Left lung (tissue), 10 donors: ENCODE results near the gene PAM16. TPM values are rescaled to one million over a fixed set of nuclear protein-coding genes. Genes with fewer than 3 reads are reported as not detected.
A peak's percentile ranks its signal among the peaks of the same experiment; 100 is the strongest.

Experiments used
- ATAC-seq: fragments of 200-7000 bp; cut with Tn5 transposase; one replicate; pipeline ENCODE4 v1.9.1; 2020; ENCODE audit warnings: moderate library complexity
- DNase-seq, 4 donors: peaks; one replicate each; pipeline ENCODE4 v3.0.0-alpha.2; 2013 to 2020
- H3K27ac ChIP-seq, 2 donors: fragments of 200-600 bp; sonication (generic) in 1 of 2; one replicate each; pipeline versions ENCODE4 v1.5.0 to v1.8.0; 2020 to 2021
- H3K27me3 ChIP-seq, 2 donors: fragments of 200-600 bp; sonication (generic) in 1 of 2; one replicate each; pipeline versions ENCODE4 v1.5.0 to v1.8.0; 2020 to 2021
- H3K36me3 ChIP-seq, 2 donors: fragments of 200-600 bp; sonication (generic) in 1 of 2; one replicate each; pipeline versions ENCODE4 v1.5.0 to v1.8.0; 2020 to 2021
- H3K4me1 ChIP-seq, 2 donors: fragments of 200-600 bp; one replicate each; pipeline ENCODE4 v1.8.0; 2021
- H3K4me3 ChIP-seq, 2 donors: fragments of 200-600 bp; sonication (generic) in 1 of 2; one replicate each; pipeline versions ENCODE4 v1.5.0 to v1.8.0; 2020 to 2021; ENCODE audit warnings: mild to moderate bottlenecking in 1 of 2
- H3K9me3 ChIP-seq, 2 donors: fragments of 200-600 bp; sonication (generic) in 1 of 2; one replicate each; pipeline versions ENCODE4 v1.5.0 to v1.8.0; 2020 to 2021
- intact Hi-C, 2 donors: fragments of 100-400 bp; cut with DNase I; formaldehyde crosslinking; loops; one replicate each; pipeline versions ENCODE4 v1.11.2 to v1.14.2; 2022
- polyA plus RNA-seq, 6 donors: library from polyadenylated mRNA; unstranded; fragments of 120-200 nt; gene quantifications; one replicate each; pipeline ENCODE4 v1.2.1, GENCODE V29; 2013; ENCODE audit not compliant: insufficient read length in 6 of 6
- total RNA-seq, 2 donors: library from RNA; stranded (reverse); fragmentation: NEBNext Ultra II Directional; extraction: Animal tissue kit (Norgen Biotek cat#: 25700); gene quantifications; one replicate each; pipeline ENCODE4 v1.2.1, GENCODE V29; 2021
- TF ChIP-seq, protein P1 (sequence below), 2 donors: fragments of 200-600 bp; sonication (generic) in 1 of 2; IDR thresholded peaks; one replicate each; pipeline versions ENCODE4 v1.5.0 to v1.8.0; 2021; ENCODE audit warnings: antibody characterized with exemption in 2 of 2
- donor health status: DM: no; HTN: yes; CAD: no.
- donor health status: DM: no; HTN: no; CAD: no.

Gene PAM16
- total and polyA plus RNA-seq, 8 donors, result 19.1 to 44.6 (median 29.8) TPM

DNA sequence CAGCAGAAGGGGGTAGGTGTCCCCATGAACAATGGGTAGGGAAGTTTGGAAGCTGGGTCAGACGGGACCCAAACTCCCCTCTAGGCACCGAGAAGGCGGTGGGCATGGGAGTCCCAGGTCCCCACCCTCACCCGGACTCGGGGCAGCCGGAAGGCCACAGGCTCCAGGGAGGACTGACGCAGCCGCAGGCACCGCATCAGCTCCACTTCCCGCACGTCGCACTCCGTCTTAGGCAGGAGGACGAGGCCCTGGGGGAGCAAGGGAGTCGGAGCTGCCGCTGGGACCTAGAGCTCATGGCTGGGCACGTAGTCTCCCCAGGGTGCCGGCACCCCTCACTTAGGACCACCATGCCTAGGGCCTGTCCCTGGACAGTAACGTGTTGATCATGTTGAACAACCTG lies 7.1 kb upstream of the PAM16 start:
- Histone ChIP-seq H3K9me3 (no peaks in the 10 kb centered on the region), H3K36me3 (peaks cover 0 to 90% of the 10 kb centered on the region in 2 donors), H3K27ac (no peak overlapping the region), H3K27me3 (no peaks in the 10 kb centered on the region), H3K4me3 (no peak overlapping the region), H3K4me1 (no peaks in the 10 kb centered on the region)
- intact Hi-C loops, result loop anchor here (2.0 to 5.0 kb wide), 2 partner anchors 44 to 45 kb away; no protein-coding TSS in a partner anchor
- TF ChIP-seq, protein P1, sequence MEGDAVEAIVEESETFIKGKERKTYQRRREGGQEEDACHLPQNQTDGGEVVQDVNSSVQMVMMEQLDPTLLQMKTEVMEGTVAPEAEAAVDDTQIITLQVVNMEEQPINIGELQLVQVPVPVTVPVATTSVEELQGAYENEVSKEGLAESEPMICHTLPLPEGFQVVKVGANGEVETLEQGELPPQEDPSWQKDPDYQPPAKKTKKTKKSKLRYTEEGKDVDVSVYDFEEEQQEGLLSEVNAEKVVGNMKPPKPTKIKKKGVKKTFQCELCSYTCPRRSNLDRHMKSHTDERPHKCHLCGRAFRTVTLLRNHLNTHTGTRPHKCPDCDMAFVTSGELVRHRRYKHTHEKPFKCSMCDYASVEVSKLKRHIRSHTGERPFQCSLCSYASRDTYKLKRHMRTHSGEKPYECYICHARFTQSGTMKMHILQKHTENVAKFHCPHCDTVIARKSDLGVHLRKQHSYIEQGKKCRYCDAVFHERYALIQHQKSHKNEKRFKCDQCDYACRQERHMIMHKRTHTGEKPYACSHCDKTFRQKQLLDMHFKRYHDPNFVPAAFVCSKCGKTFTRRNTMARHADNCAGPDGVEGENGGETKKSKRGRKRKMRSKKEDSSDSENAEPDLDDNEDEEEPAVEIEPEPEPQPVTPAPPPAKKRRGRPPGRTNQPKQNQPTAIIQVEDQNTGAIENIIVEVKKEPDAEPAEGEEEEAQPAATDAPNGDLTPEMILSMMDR (IDR thresholded peaks at IDR 0.05), result no peak
- ATAC-seq (no peak), DNase-seq (peak in 1 of 4 donors; percentile 67)

GRCh38 chr16:4356820-4357219 lies 5.7 kb upstream of the PAM16 start:
- intact Hi-C loops, result loop anchor here in 1 of 2 donors (5.0 kb wide), 1 partner anchor 45 kb away; no protein-coding TSS in a partner anchor
- H3K4me3 ChIP-seq, result no peak overlapping the region
- no peak overlapping the region for H3K27ac ChIP-seq
- TF ChIP-seq, protein P1 (IDR thresholded peaks at IDR 0.05), result no peak
- H3K27me3 ChIP-seq, result no peaks in the 10 kb centered on the region
- ATAC-seq (no peak), DNase-seq (peak in 1 of 4 donors; percentile 54)
- H3K36me3 ChIP-seq, result peaks cover 0 to 76% of the 10 kb centered on the region in 2 donors
- peaks cover 0 to 4% of the 10 kb centered on the region in 2 donors for H3K4me1 ChIP-seq
- no peaks in the 10 kb centered on the region for H3K9me3 ChIP-seq

DNA sequence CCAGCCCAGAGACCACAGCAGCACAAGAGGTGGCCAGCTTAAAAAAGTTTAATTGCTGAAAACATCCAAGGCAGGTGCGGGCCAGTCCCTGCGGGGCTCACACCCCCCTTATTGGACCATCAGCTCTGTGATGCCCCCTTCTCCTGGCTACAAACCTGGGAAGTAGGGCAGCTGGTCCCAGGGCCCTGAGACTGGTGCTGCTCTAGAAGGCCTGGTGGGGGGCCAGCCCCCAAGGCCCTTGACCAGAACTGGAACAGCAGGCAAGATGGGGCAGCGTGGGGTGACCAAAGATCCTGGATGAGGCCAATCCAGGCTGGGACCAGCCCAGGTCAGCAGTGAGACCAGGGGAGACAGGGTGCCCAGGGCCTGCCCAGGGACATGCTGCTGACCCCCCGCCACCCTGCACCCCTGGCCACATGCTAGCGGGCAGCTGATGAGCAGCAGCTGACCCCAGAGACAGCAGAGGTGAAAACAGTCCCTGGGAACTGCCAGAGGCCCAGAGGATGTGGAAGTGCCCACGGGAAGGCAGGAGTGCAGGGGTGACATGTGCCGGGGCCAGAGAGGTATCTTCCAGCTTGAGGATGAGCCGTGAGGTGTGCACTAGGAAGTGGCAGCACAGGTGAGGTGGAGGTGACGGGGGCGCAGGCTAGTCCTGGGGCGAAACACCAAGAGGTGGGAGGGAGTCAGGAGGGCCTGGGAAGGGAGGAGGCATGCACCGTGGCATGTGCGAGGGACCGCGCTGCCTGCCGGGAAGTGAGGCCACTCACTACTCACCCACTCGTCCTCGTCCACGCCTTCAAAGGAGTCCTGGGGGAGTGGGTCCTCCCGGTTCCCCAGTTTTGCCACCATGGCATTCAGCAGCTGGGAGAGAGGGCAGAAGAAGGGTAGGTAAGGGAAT lies 3.6 kb upstream of the PAM16 start:
- no peak for ATAC-seq
- peak in 1 of 4 donors; percentile 68 for DNase-seq
- Histone ChIP-seq H3K27ac (no peak overlapping the region), H3K4me1 (peaks cover 9 to 19% of the 10 kb centered on the region in 2 donors), H3K4me3 (no peak overlapping the region), H3K36me3 (peaks cover 0 to 58% of the 10 kb centered on the region in 2 donors), H3K9me3 (no peaks in the 10 kb centered on the region), H3K27me3 (no peaks in the 10 kb centered on the region)
- TF ChIP-seq, protein P1 (IDR thresholded peaks at IDR 0.05), result no peak
- intact Hi-C loops, result loop anchor here in 1 of 2 donors (5.0 kb wide), 1 partner anchor 48 kb away; no protein-coding TSS in a partner anchor

DNA sequence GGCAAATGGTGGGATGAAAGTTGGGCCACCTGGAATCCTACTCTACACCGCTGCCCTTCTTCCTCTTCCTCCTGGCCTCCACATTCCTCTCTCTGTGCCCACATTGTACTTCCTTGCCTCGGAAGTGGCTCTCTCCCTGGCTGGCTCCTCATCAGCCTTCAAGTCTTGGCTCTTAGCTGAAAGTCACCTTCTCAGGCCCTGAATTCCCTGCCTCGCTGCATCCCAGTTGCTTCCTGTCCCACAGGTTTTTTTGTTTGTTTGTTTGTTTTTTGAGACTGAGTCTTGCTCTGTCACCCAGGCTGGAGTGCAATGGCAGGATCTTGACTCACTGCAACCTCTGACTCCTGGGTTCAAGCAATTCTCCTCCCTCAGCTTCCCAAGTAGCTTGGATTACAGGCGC lies 2.6 kb upstream of the PAM16 start:
- TF ChIP-seq, protein P1 (IDR thresholded peaks at IDR 0.05), result no peak
- ATAC-seq (no peak), DNase-seq (no peak)

DNA sequence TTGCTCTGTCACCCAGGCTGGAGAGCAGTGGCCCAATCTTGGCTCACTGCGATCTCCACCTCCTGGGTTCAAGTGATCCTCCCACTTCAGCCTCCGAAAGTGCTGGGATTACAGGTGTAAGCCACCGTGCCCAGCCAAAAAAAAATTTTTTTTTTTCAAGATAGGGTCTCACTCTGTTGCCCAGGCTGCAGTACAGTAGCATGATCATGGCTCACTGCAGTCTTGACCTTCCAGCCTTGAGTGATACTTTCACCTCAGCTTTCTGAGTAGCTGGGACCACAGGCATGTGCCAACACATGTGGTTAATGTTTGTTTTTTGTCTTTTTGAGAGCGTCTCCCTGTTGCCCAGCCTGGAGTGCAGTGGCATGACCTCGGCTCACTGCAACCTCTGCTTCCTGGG lies 1.7 kb upstream of the PAM16 start:
- no peak overlapping the region for H3K27ac ChIP-seq
- ATAC-seq, result no peak
- DNase-seq, result no peak
- TF ChIP-seq, protein P1 (IDR thresholded peaks at IDR 0.05), result no peak
- peaks cover 0 to 41% of the 10 kb centered on the region in 2 donors for H3K36me3 ChIP-seq
- no peaks in the 10 kb centered on the region for H3K9me3 ChIP-seq
- intact Hi-C loops, result no loop called here
- no peaks in the 10 kb centered on the region for H3K27me3 ChIP-seq
- H3K4me1 ChIP-seq, result peaks cover 10 to 38% of the 10 kb centered on the region in 2 donors
- H3K4me3 ChIP-seq, result no peak overlapping the region

More for the DNA sequence above, 2.6 kb upstream of the PAM16 start:
- Histone ChIP-seq H3K27ac (no peak overlapping the region), H3K4me3 (no peak overlapping the region), H3K4me1 (peaks cover 10 to 30% of the 10 kb centered on the region in 2 donors), H3K9me3 (no peaks in the 10 kb centered on the region), H3K27me3 (no peaks in the 10 kb centered on the region), H3K36me3 (peaks cover 0 to 50% of the 10 kb centered on the region in 2 donors)
- intact Hi-C loops, result no loop called here
